Nephron (organoid): ENCODE measurements around the gene PTGES2.
"Not testable (repeated sequence)": the region's sequence is repeated elsewhere in the genome, so short reads cannot be mapped to it uniquely, and the experiment has no call there.

ENCODE experiments used
- H3K27ac Mint-ChIP-seq, 3 experiments: 2 replicates each; pipeline ENCODE4 v1.8.0; 2020; ENCODE audit warnings: mixed read lengths in 3 of 3, mild to moderate bottlenecking in 2 of 3, moderate library complexity in 1 of 3
- H3K27me3 Mint-ChIP-seq: 2 replicates; pipeline ENCODE4 v1.8.0; 2021; ENCODE audit warnings: low read depth, mild to moderate bottlenecking, moderate library complexity, mixed read lengths
- H3K36me3 Mint-ChIP-seq: 2 replicates; pipeline ENCODE4 v1.8.0; 2020; ENCODE audit warnings: low read depth, mixed read lengths
- H3K4me1 Mint-ChIP-seq: 2 replicates; pipeline ENCODE4 v1.8.0; 2020; ENCODE audit warnings: mixed read lengths
- H3K4me3 Mint-ChIP-seq, 3 experiments: 2 replicates each; pipeline ENCODE4 v1.8.0; 2020; ENCODE audit warnings: mild to moderate bottlenecking in 3 of 3, mixed read lengths in 3 of 3, moderate library complexity in 2 of 3
- H3K9me3 Mint-ChIP-seq: 2 replicates; pipeline ENCODE4 v1.8.0; 2020; ENCODE audit warnings: mixed read lengths
- CTCF ChIP-seq, 3 experiments: fragments of 200-600 bp; sonication (generic); IDR thresholded peaks; one replicate each; pipeline ENCODE4 v1.5.0; 2021; ENCODE audit warnings: antibody characterized with exemption in 3 of 3; ENCODE audit not compliant: unreplicated experiment in 3 of 3

Gene PTGES2

GRCh38 chr9:128078504-128079434 lies 48.8 kb downstream of the PTGES2 start:
- Mint-ChIP-seq H3K36me3 (peaks cover 4% of the 10 kb centered on the region), H3K27ac (peak overlapping the region; percentile 86 to 94 (median 93)), H3K4me3 (peak overlapping the region in 2 of 3 experiments; percentile 29 to 35), H3K9me3 (no peaks in the 10 kb centered on the region), H3K27me3 (no peaks in the 10 kb centered on the region), H3K4me1 (peaks cover 40% of the 10 kb centered on the region)
- TF ChIP-seq CTCF (IDR thresholded peaks at IDR 0.05; ENCODE audit: unreplicated experiment in 3 of 3), result no peak

GRCh38 chr9:128077847-128078503 lies 49.6 kb downstream of the PTGES2 start:
- H3K4me1 Mint-ChIP-seq, result peaks cover 45% of the 10 kb centered on the region
- no peak overlapping the region for H3K4me3 Mint-ChIP-seq
- no peak for TF ChIP-seq CTCF (IDR thresholded peaks at IDR 0.05; ENCODE audit: unreplicated experiment in 3 of 3)

GRCh38 chr9:128073253-128073886 lies 54.2 kb downstream of the PTGES2 start:
- Mint-ChIP-seq H3K36me3 (peaks cover 3% of the 10 kb centered on the region), H3K27ac (peak overlapping the region; percentile 95 to 96 (median 96)), H3K4me3 (peak overlapping the region in 2 of 3 experiments; percentile 71 to 72), H3K4me1 (peaks cover 43% of the 10 kb centered on the region), H3K27me3 (no peaks in the 10 kb centered on the region), H3K9me3 (no peaks in the 10 kb centered on the region)
- TF ChIP-seq CTCF (IDR thresholded peaks at IDR 0.05; ENCODE audit: unreplicated experiment in 3 of 3), result no peak

More at GRCh38 chr9:128077847-128078503, 49.6 kb downstream of the PTGES2 start:
- Mint-ChIP-seq H3K27me3 (no peaks in the 10 kb centered on the region), H3K36me3 (peaks cover 3% of the 10 kb centered on the region), H3K27ac (peak overlapping the region; percentile 86 to 94 (median 93)), H3K9me3 (no peaks in the 10 kb centered on the region)

GRCh38 chr9:128072144-128073021 lies 55.1 kb downstream of the PTGES2 start:
- Mint-ChIP-seq H3K4me3 (peak overlapping the region; percentile 29 to 61 (median 60)), H3K27ac (peak overlapping the region; percentile 95 to 96 (median 96)), H3K36me3 (peaks cover 3% of the 10 kb centered on the region), H3K9me3 (no peaks in the 10 kb centered on the region), H3K27me3 (no peaks in the 10 kb centered on the region), H3K4me1 (peaks cover 39% of the 10 kb centered on the region)
- TF ChIP-seq CTCF (IDR thresholded peaks at IDR 0.05; ENCODE audit: unreplicated experiment in 3 of 3), result no peak

- peak overlapping the region; percentile 95 to 96 (median 96) for H3K27ac Mint-ChIP-seq
- not testable (repeated sequence) for H3K4me3 Mint-ChIP-seq, H3K36me3 Mint-ChIP-seq, H3K9me3 Mint-ChIP-seq, H3K27me3 Mint-ChIP-seq
- H3K4me1 Mint-ChIP-seq, result peaks cover 34% of the 10 kb centered on the region
Observed at GRCh38 chr9:128071475-128071874, 56.1 kb downstream of the PTGES2 start.
